Testis (tissue), 2 donors: ENCODE data around the gene CSRNP3.

Experiments
- CTCF ChIP-seq, 3 experiments: fragments of 450-650 bp in 2 of 3; fragments of 200-600 bp in 1 of 3; sonication (generic) in 1 of 3; IDR thresholded peaks; one replicate each; pipeline ENCODE4 v1.5.1; 2016 to 2019; ENCODE audit warnings: antibody characterized with exemption in 3 of 3, mild to moderate bottlenecking in 2 of 3, moderate library complexity in 1 of 3
- POLR2A ChIP-seq: fragments of 450-650 bp; IDR thresholded peaks from one replicate; pipeline ENCODE4 v1.6.1; 2017; ENCODE audit warnings: antibody characterized with exemption, mild to moderate bottlenecking, moderate library complexity

DNA sequence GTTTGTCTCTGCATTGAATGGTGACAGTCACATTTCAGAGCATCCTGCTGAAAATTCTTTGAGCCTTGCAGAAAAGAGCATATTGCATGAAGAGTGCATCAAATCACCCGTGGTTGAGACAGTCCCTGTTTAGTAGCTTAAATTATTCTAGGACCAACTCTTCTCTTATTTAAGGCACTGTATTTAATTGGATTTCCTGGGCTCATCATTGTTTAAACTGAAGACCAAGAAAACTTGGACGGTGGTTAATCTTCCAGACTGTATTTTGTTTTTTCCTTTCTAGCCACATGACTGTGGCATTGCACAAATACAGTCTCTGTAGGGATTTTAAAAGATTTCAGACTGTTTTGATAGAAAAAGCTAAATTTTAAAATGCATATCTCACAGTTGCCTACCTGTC lies 210.1 kb downstream of the CSRNP3 start:
- TF ChIP-seq POLR2A (no peak), CTCF (IDR thresholded peaks at IDR 0.05) (no peak)
